Activated CD4-positive, alpha-beta T cell treated with anti-CD3 and anti-CD28 coated beads for 48 hours (primary cell): Measurements from ENCODE around the gene IL16.
"Not testable (repeated sequence)": the region's sequence is repeated elsewhere in the genome, so short reads cannot be mapped to it uniquely, and the experiment has no call there.

Experiments used
- DNase-seq: peaks from one replicate; pipeline ENCODE4 v3.0.0-alpha.2; 2020

IL16 gene

GRCh38 chr15:81341351-81341750 is 144.7 kb downstream of the IL16 start:
- no peak for DNase-seq

- DNase-seq = no peak
These were observed 146.7 kb downstream of the IL16 start for GRCh38 chr15:81343371-81343770.

GRCh38 chr15:81346611-81347010 is 149.9 kb downstream of the IL16 start:
- no peak for DNase-seq

- DNase-seq = no peak
These were observed 151.2 kb downstream of the IL16 start for GRCh38 chr15:81347910-81348309.

- DNase-seq = not testable (repeated sequence)
These were observed 152.0 kb downstream of the IL16 start for GRCh38 chr15:81348691-81349090.

GRCh38 chr15:81349271-81349670 is 152.6 kb downstream of the IL16 start:
- no peak for DNase-seq

- no peak for DNase-seq
These were observed 155.0 kb downstream of the IL16 start for GRCh38 chr15:81351651-81352050.

- DNase-seq = no peak
These were observed 159.6 kb downstream of the IL16 start for GRCh38 chr15:81356252-81356651.

GRCh38 chr15:81357180-81357686 is 160.6 kb downstream of the IL16 start:
- no peak for DNase-seq

GRCh38 chr15:81358248-81358647 is 161.6 kb downstream of the IL16 start:
- DNase-seq = no peak

- DNase-seq = no peak
These were observed 163.8 kb downstream of the IL16 start for GRCh38 chr15:81360491-81360890.

GRCh38 chr15:81361891-81362290 is 165.2 kb downstream of the IL16 start:
- no peak for DNase-seq

- DNase-seq = no peak
These were observed 166.1 kb downstream of the IL16 start for GRCh38 chr15:81362790-81363189.

GRCh38 chr15:81363276-81363675 is 166.6 kb downstream of the IL16 start:
- DNase-seq = no peak
